ENCODE data around the gene TAS2R46.

- no peak for TF ChIP-seq CTCF (IDR thresholded peaks at IDR 0.05)
- no peak for TF ChIP-seq EZH2 (IDR thresholded peaks at IDR 0.05; ENCODE audit: borderline replicate concordance, insufficient read depth, low read depth, low read length, poor library complexity, severe bottlenecking)
These were observed 39.6 kb downstream of the TAS2R46 start, which contains the start of gene TAS2R19 for GRCh38 chr12:11022520-11022919.
